Urothelium cell line (cell line): ENCODE data around the gene CALD1.
"Not testable (repeated sequence)": the region's sequence is repeated elsewhere in the genome, so short reads cannot be mapped to it uniquely, and the experiment has no call there.

ENCODE experiments used
- DNase-seq: peaks from one replicate; pipeline ENCODE4 v3.0.0; 2011; ENCODE audit warnings: low spot score, mixed read lengths
- FAIRE-seq: peaks from 2 replicates; lab custom pipeline; 2011; peaks lifted over from hg19 to GRCh38; lab: Jason Lieb, UNC

The CALD1 gene

DNA sequence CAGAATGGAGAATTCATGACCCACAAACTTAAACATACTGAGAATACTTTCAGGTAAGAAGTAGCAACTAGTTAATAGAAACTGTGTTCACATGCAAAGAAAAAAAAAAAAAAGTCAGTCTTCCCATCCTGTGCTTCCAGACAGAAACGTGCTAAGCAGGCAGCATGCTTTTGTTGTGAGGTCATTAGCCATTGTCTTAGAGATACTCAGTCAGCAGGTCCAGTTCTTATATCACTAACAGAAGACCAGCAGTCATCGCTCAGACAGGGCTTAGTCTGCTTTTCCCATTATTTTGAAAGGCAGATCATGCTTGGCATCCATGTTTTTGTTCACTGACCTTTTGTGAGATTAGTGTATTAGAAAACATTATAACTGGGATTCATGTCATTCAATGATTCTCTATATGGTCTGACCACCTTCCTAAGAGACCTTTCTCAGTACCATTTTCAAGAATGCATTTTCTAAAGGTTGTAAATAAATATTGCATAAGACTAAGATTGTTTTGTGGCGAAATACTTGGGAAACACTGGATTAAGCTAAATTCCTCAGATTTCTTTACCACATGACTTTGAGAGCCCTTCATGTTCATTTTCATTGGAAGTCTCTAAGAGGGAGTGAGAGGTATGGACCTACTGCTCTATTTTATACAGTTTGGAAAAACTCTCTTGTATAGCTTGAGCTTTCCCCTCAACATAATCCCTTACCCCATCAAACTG lies 161.9 kb downstream of the CALD1 start:
- peak; percentile 62 for DNase-seq
- FAIRE-seq, result no peak

DNA sequence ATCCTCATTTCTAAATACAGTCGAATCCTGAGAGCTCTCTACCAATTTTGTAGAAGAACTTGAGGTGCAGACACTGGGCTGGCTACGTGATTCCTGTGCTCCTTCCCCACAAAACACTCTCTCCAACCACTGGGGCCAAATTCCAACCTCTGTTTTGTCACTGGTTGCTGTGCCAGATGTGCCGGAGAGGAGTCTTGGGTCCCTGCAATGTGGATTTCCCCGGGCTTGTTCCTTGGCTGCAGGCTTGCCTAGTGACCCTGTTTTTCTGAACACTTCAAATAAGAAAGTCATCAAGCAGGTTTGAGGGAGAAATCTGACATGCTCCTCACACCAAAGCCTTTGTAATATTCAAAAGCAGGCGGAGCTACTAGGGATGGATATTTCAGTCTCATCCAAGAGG lies 162.5 kb downstream of the CALD1 start:
- DNase-seq (no peak), FAIRE-seq (no peak)

DNA sequence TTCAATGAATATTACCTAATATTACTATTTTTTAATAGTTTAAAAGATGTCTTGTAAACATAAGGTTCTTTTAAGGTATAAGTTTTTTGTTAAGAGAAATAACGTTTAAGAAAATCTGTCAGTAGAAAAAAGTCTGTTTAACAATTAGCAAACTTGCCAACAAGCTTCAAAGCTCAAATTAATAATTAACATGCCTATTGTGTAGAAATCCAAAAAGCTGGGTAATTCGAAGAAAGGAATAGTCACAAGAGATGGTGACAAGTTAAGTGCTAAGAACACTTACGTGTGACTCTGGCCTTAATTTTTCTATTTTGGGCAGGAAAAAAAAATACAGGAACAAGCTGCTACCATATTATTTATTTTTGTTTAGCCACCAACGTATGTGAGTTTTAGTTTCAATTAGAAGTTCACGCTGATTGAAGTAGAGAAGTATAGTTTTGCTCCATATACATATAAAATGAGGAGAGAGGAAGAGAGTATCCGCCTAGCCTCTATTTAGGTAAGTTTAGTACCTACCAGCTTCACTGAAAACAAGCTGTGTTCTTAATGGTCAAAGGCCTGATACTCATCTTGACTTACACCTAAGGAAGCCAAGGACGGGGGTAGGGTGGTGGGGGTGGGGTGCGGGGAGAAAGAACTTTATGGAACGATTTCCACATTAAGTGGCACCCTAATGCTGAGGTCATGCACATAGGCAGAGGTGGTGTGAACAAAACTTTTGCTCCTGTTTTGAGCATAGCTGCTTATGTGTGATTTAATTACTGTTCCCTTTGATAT lies 163.4 kb downstream of the CALD1 start:
- DNase-seq, result no peak
- no peak for FAIRE-seq

DNA sequence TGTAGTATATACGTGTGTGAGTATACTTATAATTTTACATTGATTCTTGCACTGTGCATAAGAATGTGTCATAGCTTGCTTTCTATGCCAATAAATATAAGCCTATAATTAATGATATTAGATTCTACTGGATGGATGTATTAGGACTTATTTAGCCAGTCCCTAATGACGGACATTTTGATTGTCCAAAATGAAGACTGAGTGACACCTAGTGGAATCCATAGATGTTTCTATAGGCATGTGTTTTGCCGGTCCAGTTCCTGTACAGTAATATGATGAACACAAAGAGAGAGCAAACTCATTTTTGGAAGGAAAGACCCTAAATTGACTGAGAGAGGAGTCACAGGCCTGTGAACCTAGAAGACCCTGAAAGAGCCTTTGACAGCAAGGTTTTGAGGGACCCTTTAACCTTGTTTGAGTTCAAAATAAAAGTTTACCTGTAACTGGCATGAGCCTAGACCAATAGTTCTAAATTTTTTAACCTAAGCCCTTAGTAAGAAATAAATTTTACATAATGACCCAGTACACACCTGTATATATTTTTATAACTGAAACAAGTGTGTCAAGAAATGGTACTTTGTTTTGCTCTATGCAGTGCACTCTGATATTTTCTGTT lies 164.5 kb downstream of the CALD1 start:
- FAIRE-seq (no peak), DNase-seq (no peak)

DNA sequence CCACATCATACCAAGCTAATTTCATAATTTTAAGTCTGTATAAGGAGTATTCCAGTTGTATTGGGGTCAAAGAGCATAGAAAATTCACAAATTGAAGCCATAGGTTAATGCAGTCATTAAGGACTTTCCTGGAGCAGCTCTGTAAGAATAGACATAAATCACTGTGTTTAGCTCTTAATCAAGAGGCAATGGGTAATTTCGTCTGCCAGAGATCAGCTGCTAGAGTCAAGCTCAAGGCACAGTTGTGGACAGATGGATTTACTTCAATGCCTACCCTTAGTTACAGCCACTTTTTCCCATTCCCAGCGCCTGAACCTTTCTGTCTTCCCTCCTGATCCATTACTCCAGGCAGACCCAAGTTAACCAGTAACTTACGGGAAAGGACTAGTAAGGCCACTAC lies 166.3 kb downstream of the CALD1 start:
- FAIRE-seq, result no peak
- DNase-seq, result no peak

DNA sequence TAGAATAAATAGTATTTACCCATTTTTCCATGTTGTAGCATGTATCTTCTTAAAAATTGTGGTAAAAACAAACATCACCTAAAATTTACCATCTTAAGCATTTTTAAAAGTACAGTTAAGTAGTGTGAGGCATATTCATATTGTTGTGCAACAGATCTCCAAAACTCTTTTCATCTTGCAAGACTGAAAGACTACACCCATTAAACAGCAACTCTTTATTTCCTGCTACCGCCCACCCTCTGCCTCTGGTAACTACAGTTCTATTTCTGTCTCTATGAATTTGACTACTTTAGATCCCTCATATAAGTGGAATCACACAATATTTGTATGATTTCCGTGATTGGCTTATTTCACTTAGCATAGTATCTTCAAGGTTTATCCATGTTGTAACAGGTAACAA lies 166.8 kb downstream of the CALD1 start:
- no peak for FAIRE-seq

DNA sequence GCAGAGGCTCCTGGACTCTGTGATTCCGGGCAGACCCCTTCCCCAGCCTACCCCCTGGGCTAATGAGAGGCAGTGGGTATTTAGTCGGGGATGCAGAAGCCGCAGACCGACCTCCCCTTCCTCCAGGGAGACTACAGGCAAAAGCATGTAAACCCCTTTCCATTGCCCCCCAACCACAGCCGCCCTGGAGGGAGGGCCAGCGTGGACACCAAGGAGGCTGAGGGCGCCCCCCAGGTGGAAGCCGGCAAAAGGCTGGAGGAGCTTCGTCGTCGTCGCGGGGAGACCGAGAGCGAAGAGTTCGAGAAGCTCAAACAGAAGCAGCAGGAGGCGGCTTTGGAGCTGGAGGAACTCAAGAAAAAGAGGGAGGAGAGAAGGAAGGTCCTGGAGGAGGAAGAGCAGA lies 167.9 kb downstream of the CALD1 start:
- DNase-seq (no peak), FAIRE-seq (no peak)

More for the DNA sequence above, 166.8 kb downstream of the CALD1 start:
- DNase-seq, result no peak

DNA sequence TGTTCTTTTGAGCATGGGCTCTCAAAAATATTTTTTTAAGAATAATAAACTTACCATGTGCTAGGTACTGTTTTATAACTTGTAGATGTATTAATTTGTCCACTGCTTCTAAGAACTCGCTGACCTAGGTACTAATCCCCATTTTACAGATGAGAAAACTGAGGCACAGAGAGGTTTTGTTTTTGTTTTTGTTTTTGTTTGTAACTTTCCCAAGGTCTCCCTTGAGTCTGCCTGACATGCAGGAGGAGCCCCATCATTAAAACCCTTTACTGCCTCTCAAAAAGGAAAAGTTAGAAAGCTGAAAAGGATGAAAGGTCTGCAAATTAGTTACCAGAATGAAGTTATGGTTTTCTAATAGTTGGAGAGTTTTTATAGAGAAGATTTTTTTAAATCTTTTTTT lies 168.4 kb downstream of the CALD1 start:
- no peak for DNase-seq
- no peak for FAIRE-seq

DNA sequence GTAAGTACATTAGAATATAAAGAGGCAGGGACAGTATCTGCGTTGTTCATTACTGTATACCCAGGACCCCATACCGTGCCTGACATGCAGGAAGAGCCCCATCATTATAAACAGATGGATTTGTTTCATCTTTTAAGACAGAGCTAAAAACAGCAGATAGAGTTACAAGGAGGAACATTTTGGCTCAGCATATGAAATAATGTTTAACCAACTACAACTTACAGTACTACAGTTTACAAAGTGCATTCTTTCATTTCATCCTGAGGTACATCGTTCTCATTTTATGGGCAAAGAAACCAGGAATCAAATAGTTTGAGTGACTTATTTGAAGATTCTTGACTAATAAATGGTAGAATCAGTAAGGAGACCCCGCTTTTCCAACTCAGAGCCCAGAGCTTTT lies 168.8 kb downstream of the CALD1 start:
- FAIRE-seq, result no peak
- DNase-seq, result no peak

DNA sequence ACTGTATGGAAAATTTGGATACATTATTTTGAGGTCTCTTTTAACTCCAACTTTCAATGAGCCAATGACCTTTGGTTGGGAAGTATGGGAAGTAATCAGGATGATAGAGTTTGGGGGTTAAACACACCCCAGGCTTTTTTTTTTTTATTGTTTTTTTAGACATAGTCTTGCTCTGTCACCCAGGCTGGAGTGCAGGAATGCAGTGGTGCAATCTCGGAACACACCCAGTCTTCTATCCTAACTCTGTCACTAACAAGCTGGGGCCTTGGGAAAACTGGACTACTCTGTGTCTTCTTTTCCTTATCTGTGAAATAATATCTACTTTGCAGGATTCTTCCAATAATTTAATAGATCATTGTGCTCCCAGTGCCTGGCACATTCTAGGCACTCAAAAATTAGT lies 169.3 kb downstream of the CALD1 start:
- DNase-seq (no peak), FAIRE-seq (no peak)

DNA sequence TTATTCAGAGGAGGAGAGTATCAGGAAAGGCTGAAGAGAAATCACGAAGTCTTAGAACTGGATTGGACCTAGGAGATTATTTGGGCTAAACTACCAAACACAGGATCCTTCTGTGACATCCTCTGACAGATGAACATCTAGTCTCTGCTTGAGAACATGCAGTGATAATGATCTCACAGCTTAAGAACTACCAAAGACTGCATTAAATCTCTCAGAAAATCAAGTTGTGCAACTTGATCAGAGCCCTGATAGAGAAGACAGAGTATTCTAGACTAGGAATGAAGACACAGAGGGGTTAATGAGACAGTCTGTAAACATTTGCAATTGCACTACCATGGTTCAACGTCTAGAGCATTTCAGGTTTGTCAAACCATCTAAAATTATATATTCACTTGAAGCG lies 169.7 kb downstream of the CALD1 start:
- FAIRE-seq (no peak), DNase-seq (no peak)

DNA sequence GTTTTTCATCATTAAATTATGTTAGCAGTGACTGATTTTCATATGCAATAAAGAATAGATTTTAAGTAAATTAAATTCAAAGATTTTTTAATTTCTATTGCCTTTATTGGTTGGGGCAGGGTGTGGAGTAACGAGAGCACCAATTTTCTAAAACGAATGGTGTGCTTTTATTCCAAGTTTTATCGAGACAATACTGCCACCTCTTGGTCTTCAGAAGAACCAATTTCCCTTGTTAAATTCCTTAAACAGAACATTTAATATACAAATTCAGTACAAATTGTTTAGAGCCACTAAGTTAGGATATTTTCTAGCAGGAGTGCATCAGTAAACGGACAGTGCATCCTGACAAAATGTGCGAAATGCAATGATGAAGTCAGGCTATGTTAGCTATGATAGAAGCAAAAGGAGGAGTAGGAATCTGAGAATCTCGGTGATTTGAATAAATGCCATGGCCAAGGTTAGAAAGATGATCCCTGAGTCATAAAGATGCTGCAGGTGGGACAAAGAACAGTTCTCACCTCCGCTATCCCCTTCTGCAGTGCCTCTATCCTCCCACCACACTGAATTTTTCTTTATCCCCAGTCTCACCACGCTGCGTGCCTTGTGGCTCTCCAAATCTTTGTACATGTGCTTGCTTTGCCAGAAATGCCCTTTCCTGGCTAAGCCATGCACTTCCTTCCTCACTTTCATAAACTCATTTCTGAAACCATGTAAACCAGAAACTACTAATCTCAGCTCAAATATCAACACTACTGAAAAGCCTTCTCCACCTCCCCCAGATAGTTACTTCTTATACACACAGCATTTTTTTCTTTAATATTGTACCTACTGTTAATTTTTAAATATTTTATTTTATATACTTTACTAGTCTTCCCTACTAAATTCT lies 175.0 kb downstream of the CALD1 start:
- FAIRE-seq (no peak), DNase-seq (no peak)

DNA sequence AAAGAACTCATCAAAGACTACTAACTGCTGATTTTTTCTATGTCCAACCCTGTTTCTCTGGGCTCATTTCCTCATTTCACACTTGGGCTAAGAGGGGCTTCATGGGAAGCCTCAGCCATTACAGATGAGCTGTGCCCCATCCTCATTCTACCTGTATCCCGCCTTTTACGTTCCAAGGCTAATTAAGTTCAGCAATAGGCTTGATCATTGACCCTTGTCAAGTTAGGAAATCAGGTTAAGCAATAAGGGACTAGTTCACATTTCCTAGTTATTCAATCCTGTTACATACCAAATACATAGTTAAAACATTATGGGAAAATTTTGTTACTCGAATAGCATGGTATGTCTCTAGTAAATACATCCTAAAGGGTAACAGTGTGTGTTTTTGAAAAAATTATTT lies 177.6 kb downstream of the CALD1 start:
- FAIRE-seq (no peak), DNase-seq (no peak)

DNA sequence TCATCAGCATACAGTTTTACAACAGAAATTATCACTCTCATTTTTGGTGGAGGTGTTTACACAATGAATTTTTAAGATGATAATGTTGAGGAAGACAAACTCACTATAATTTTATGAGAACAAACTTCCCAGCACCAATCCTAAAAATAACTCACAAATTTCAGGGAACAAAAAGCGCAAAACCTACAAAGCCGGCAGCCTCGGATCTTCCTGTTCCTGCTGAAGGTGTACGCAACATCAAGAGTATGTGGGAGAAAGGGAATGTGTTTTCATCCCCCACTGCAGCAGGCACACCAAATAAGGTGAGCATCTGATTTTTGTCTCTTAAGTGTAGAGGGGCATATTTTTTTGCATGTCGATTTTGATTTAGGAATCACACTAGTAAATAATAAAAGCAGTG lies 180.4 kb downstream of the CALD1 start:
- FAIRE-seq, result no peak

DNA sequence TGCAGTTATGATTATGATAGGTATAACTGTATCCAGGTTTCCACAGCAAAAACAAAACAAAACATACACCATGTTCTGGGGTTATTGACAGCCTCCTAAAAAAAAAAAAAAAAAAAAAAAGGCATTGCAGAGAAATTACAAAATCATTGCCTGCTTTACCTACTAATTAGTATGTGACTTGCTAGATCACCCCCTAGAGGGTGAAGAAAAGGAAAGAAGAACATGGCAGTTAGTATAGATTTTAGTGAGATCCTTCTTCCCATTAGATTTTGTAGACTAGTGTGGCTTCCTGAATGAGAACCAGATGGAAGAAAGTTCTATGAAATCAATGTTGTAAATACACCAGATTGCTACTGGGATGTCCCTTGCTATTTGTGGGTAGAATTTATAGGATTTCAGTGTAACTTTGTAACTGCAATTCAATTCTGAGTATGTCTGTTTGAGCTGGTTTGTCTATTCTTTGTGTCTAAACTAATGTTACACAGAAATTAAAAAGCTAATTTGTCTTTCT lies 182.9 kb downstream of the CALD1 start:
- DNase-seq, result no peak
- no peak for FAIRE-seq

More for the DNA sequence above, 180.4 kb downstream of the CALD1 start:
- DNase-seq, result no peak

DNA sequence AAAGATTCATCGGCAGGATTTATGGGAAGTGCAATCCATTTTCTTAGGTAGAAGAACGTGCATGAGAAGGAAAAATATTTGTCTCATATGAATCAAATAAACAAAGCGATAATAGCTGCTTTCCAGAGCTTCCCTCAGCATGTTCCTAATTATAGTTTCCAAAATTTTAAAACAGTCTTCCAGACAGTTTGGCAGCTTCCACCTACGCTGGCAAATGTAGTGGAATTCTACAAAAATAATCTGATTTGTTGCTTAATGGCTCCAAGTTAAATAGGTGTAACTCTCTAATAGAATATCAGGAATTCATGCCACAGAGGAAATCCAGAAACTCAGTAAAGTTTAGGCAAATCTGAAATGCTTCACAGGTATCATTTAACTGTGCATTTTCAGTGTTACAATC lies 183.6 kb downstream of the CALD1 start:
- DNase-seq (no peak), FAIRE-seq (no peak)

DNA sequence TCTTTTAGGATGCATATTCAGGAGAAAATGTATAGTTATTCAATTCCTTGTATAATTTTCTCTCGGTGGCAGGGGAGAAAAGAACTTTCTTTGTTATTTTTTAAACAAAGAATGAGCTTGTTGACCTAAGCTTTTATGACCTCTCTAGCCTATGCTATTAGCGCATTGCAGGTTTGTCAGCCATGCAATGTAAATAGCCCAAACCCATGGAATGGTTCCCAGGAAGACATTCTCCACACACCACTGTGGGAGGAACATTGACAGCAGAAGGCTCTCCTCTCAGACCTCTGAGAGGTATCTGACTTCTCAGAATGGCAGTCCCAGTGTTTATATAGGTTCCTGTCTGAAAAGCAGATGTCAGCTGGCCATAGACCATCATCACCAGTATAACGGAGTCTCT lies 187.3 kb downstream of the CALD1 start:
- DNase-seq, result no peak
- no peak for FAIRE-seq

DNA sequence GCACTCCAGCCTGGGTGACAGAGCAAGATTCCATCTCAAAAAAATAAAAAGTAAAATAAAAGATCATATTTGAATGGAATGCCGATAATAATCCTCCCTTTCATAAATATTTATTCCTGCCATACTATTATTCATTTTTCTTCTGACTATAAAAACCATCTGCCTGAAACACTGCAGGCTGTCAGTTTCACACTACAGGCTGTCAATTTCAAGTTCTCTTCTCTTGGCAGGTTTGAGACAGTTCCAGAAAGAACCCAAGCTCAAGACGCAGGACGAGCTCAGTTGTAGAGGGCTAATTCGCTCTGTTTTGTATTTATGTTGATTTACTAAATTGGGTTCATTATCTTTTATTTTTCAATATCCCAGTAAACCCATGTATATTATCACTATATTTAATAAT lies 188.7 kb downstream of the CALD1 start:
- FAIRE-seq (no peak), DNase-seq (no peak)

DNA sequence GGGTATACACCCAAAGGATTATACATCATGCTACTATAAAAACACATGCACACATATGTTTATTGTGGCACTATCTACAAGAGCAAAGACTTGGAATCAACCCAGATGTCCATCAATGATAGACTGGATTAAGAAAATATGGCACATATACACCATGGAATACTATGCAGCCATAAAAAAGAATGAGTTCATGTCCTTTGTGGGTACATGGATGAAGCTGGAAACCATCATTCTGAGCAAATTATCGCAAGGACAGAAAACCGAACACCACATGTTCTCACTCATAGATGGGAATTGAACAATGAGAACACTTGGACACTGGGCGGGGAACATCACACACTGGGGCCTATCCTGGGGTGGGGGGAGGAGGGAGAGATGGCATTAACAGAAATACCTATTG lies 202.2 kb downstream of the CALD1 start:
- DNase-seq, FAIRE-seq: not testable (repeated sequence)

DNA sequence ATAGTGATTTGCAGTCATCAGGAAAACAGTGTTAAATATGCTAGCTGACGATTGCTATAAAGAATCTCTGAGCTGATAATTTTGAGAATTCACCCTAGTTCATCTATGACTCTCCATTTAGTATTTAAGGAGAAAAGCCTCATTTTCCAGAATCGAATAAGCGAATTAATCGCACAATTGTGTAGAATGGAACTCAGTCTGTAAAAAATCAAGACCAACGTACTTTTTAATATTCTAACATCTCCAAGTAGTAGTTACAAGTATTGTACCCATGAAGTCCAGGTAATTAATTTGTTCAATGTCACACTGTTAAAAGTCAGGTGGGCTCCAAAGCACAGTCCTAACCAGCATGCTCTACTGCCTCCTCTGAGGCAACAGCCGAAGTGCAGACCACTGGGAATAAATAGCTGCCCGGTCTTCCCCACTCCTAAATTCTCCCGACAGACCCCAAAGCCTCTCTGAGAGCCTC lies 206.5 kb downstream of the CALD1 start:
- DNase-seq, result no peak
- FAIRE-seq, result no peak
